Left renal pelvis (tissue), 4 donors: ENCODE data around the gene EXO1. TPM values are rescaled to one million over a fixed set of nuclear protein-coding genes. Genes with fewer than 3 reads are reported as not detected.
A peak's percentile ranks its signal among the peaks of the same experiment; 100 is the strongest.

ENCODE experiments used
- DNase-seq, 4 donors: peaks; one replicate each; pipeline ENCODE4 v3.0.0-alpha.2; 2013; ENCODE audit warnings: low read depth in 4 of 4, low spot score in 3 of 4
- polyA plus RNA-seq, 4 donors: library from polyadenylated mRNA; unstranded; fragments of 120-200 nt; gene quantifications; one replicate each; pipeline ENCODE4 v1.2.1, GENCODE V29; 2013; ENCODE audit not compliant: insufficient read length in 4 of 4

Gene EXO1
- polyA plus RNA-seq, 4 donors = 11.2 to 13.5 (median 12.7) TPM

DNA sequence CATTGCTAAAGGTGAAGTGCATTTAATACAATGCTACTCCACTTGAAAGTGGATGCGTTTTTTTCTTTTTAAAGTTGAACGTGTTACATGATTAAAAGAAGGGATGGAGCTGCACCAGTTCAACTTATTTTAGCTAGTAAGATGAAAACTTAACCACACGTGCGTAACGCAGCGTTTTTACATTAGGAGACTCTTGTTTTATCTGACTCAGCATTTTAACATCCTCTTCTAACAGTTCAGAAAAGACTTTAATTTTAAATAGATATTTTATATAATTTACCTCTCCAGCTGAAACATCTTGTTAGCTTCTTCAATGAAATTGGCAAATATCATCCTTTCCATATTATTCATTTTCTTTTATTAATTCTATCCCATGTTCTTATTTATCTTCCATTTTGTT, 33.4 kb downstream of the EXO1 start:
- DNase-seq = no peak

DNA sequence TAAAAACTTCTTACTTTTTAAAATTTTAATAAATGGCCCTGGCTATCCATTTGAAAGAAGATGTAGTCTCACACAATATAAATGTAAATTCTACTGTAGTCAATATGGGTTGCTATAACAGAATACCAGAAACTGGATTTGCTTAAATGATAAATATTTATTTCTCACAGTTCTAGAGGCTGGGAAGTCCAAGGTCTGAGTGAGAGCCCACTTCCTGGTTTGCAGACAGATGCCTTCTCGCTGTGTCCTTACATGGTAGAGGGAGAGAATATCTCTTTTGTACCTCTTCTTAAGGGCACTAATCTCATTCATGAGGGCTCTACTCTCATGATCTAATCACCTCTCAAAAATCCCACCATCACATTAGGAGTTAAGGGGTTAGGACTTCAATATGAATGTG, 35.2 kb downstream of the EXO1 start:
- no peak for DNase-seq

DNA sequence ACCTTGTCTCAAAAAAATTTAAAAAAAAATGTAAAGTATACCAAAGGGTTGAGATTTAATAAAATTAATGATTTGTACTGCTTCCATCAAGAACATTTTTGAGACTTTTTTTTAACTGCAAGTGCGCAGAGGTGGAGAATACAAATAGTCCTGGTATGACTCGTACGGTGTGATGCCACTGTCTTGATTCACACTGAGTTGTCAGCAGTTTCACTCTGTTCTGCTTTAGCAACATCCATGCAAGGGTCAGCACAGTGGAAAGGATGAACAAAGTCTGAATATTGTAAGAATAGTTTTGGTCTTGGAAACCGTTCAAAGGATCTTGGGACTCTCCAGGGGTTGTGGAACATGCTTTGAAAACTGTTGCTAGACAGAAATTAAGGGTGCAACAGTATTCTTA, 40.2 kb downstream of the EXO1 start:
- no peak for DNase-seq

DNA sequence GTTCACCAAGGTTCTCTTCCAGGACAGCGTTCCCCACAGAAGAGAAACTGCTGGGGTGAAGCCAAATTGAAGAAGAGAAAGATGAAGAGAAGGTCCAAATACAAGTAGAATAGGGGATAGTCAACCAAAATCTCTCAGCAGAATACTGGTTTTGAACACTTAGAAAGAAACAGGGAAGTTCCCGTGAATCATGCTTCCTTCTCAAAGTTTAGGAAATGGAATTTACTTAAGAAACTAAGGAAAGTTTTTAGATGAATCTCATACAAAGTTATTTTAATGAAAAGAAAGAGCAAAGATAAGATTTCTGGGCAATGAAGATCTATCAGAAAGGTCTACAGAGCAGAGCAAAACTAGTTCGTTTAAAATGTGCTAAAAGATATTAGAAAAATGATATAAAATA, 43.3 kb downstream of the EXO1 start:
- DNase-seq = no peak

DNA sequence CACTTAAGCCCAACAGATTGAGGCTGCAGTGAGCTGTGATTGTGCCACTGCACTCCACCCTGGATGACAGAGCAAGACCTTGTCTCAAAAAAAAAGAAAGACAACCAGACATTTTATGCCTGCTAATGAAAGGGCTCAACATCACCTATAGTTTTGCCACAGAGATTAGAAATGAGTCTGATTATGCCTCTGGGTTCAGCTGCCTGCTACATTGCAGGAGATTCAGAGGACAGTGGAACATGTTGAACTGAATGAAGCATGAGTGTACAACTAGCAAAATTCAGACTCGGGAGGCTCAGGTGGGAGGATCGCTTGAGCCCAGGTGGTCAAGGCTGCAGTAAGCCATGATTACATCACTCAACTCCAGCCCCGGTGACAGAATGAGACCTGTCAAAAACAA, 46.0 kb downstream of the EXO1 start:
- DNase-seq = no peak

DNA sequence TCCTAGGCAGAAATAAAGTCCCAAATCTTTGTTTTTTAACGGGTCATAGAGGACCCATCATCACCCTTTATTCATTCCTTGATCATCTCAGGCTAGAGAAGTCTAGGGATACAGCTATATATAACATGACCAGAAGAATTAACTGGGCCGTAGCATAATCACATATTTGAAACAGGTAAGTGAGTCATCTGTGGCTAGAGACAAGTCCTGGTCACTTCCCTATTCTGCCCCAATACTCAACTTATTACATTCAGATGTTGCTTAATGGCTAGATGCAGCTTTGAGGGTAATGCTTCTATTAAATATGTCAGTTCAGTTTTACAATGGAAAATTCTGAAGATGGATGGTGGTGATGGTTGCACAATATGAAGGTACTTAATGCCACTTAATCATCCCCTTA, 47.0 kb downstream of the EXO1 start:
- DNase-seq = no peak

DNA sequence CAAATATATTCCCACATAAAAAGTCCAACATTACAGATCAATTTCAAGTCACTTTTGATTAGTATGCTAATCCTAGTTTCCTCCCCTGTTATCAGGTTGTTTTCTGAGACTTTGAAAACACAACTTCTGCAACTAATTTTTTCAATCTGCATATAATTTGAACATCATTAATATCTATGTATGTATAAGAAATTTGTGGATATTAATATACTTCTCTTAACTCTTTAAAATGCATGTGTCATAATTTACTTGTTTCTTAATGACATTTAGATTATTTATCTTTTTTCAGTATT, 48.6 kb downstream of the EXO1 start:
- no peak for DNase-seq

DNA sequence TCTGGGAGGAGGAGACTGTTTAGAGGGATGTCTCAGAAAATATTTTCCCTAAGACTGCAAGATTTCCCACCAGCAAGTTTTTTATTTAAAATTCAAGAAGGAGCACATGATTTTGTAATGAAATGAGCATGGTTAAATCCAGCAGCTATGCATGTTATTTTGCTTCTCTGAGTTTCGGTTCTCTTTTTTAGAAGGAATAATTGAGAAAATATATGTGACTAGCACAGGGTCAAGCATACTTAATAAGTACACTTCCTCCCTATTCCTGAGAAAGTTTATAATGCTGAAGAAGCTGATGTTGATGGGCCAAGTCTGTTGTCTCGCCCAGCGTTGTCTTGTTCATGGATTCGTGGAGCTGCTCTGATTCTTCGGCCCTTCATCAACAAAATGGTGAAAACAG, 51.2 kb downstream of the EXO1 start:
- DNase-seq = no peak

DNA sequence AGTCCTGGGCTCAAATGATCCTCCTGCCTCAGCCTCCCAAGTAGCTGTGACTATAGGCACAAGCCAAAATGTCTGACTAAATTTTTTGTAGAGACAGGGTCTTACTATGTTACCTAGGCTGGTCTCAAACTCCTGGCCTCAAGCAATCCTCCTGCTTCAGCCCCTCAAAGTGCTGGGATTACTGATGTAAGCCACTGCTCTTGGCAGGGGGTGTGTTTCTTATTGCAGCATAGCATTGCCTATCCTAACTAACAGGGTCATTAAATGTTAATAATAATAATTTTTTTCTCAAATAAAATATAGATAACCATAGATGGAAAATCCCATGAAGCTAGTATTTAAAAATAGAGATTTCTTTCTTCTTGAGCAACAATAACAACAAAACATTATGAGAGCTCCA, 52.4 kb downstream of the EXO1 start:
- no peak for DNase-seq

DNA sequence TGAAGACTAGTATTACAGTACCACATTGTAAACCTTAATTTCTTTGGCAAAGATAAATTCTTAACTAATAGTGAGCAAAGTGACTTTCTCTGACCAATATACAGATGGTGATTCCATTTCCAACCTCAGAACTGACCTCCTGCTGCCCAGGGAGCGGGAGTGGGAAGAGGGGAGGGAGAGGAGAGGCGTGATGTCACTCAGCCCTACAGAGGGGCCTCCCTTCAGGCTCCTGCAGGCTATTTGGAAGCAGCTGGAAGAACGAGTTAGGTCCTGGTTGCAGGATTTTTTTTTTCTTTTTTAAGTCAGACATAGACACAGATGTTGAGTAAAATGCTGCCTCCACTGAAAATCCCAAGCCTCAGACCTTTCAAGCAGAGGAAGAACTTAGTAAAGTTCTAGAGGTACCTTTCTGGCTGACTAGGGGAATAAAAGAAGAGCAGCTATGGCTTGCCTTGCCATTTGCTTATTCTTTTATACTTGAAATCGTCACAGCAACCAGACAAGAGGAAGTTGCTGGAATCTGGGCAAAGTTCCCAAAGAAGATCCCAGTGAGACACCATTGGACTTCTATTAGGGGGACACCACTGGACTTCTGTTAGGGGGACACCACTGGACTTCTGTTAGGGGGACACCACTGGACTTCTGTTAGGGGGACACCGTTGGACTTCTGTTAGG, 54.5 kb downstream of the EXO1 start:
- peak in 1 of 4 donors; percentile 10 for DNase-seq

DNA sequence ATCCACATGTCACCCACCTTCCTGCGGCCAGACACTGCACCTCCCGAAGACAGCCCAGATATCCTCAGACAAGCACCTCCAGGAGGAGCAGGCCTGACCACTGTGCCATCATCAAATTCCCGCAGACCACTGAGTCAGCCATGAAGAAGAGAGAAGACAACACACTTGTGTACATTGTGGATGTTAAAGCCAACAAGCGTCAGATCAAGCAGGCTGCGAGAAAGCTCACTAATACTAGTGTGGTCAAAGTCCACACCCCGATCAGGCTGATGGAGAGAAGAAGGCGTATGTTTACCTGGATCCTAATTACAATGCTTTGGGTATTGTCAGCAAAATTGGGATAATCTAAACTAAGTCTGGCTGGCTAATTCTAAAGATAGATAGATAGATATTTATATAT, 68.2 kb downstream of the EXO1 start:
- DNase-seq = no peak

DNA sequence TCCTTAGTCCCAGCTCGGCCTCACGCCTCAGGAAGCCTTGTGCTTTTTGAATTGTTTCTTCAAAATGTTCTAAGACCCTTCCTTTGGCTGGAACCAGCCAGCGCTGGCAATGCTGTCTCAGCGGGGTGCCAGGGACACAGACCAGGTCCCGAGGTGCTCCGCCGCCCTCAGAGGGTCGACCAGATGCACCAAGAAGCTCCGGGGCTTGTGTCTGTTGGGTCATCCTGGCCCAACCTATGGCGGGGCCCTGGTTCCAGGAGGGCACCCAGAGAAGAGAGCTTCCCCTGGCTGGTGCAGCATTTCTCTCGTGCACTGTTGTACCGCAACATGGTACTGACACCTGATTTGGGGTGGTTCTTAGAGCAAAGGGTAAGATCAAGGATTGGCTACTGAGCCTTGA, 69.5 kb downstream of the EXO1 start:
- DNase-seq = no peak

DNA sequence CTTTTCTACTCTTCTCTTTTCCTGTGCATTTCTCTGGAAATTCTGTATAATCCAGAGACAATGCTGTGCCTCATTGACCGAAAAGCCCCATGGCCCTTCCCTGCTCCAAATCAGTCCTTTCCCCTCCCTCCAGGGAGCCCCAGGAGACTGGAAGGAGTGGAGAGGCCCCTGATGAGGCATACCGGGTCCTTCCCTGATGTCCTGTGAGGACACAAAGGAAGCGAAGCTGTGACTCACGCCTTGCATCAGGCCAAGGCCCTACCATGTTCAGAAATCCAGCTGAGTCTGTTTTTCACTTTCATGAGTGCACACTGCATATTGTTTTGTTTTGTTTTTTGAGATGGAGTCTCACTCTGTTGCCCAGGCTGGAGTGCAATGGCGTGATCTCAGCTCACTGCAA, 70.9 kb downstream of the EXO1 start:
- DNase-seq = no peak

DNA sequence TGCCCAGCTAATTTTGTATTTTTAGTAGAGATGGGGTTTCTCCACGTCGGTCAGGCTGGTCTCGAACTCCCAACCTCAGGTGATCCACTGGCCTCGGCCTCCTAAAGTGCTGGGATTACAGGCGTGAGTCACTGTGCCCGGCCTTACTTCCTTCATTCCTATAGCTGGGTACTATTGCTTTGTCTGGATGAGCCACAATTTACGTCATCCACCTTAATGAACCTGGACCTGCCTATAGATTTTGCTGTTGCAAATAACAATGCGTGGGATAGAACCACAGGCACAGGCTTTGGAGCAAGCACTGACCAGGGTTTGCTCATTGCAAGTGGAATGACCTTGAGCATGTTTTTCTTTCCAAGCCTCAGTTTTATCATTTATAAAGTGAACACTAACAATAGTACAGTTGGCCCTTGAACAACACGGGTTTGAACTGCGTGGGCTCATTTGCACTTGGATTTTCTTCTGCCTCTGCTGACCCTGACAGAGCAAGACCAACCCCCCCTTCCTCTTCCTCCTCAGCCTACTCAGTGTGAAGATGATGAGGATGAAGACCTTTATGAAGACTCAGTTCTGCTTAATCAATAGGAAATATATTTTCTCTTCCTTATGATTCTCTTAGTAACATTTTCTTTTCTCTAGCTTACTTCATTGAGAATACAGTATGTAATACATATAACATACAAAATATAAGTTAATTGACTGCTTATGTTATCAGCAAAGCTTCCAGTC, 76.2 kb downstream of the EXO1 start:
- no peak for DNase-seq

DNA sequence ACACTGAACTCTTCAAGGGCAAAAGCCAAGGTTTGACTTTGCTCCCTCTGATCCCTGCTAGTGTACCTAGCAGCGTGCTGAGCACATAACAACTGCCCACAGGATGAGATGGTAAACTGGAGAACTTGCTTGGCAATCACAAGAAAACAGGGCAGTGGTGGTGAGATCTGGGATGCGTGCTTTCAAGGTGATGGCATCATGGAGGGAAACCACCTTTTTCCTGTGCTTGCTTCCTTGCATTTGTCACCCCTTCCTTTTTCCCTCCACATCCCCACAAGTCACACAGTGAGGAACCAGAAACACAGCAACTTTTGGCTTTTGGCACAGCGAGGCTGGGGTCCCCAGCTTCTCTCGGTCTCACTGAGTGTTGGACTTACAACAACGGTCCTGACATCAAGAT, 78.1 kb downstream of the EXO1 start:
- no peak for DNase-seq

DNA sequence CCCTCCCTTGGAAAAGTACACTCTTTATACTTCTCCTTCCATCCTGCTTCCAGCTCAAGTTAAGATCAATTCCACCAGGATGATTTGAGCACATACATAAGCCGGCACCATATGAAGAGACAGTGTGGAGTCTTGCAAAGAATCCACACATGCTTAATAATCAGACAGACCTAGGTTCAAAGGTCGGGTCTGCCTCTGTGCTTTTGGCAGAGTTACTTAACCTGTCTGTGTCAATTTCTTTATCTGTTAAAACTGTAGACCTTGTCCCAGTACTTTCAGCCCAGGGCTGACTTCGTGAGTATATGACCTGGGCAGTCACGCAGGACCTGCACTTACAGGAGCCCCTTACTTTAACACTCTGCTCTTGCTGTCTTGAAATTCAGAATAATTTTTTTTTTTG, 79.3 kb downstream of the EXO1 start:
- no peak for DNase-seq

DNA sequence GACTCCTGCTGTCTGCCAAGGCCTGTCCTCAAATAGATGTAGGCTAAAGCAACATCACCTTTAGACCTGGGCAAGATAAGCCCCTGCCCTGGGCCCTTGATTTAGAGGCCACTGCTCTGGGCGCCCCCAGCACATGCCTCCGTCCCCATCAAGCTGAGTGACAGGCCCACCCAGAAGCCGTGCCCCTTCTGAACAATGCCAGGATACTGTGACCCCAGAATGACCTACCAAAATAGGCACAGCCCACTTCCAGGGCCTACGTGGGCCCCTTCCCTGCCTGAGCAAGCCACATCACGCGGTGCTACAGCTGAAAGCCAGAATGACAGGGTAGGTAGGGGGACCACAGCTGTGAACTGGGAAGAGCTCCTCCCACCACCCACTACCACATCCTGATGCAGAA, 84.8 kb downstream of the EXO1 start:
- DNase-seq = no peak

DNA sequence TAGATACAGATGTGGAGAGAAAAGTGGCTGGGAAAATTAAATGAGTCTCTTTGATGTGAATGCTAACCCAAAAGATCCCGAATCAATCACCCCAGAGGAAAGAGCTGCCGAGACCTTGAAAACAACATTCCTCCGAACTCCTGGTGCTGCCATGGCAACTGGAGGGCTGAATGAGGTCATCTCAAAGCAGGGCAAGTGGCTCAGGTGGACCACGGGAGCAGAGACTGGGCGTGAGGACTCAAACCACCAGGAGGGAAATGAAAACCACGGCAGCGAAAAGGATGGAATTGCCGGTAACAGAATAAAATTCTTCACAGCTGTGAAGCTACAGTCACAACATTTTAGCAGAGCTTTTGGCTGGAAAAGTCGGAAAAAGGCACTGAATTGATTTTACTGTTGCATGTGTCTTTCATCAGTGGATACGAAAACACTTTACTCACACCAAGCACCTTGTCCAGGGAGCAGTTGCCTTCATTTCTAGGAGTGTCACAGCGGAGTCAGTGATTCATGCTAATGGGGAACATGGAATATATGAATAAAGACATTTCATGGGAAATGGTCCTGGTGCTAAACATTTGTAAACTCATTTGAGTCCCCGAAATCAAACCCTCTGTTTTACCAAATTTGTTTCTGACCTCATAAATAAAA, 86.3 kb downstream of the EXO1 start:
- DNase-seq = peak; percentile 7 to 40 (median 20)

DNA sequence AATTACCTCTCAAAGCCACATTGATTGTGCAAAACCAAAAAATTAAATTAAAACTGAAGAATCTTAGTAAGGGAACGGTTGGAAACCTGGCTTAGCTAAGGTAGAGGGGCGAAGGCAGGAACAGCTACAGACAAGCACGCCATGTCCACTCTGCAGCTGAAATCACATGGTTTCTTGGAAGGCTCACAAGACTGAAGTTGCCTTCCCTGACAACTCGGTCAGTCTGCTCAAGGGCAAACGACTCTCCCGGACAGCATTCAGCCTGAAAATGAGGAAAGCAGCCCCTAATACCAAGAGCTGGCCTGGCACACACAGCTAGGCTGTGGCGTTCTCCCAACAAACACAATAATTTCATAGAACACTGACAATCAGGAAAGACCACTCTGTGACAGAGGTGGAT, 86.9 kb downstream of the EXO1 start:
- DNase-seq = no peak
